ENCODE measurements around the gene REEP3. TPM values are rescaled to one million over a fixed set of nuclear protein-coding genes. Genes with fewer than 3 reads are reported as not detected.

The REEP3 gene
- total RNA-seq, 1 donor from 2014 or later = 9.7 TPM

- Mint-ChIP-seq H3K4me3 (no peak overlapping the region), H3K27ac (no peak overlapping the region), H3K9me3 (no peaks in the 10 kb centered on the region), H3K36me3 (ENCODE audit: low read depth) (peaks cover 7% of the 10 kb centered on the region), H3K27me3 (no peaks in the 10 kb centered on the region), H3K4me1 (peaks cover 31% of the 10 kb centered on the region)
- DNase-seq (no peak), ATAC-seq (ENCODE audit: low read depth) (no peak)
- no peak for TF ChIP-seq CTCF (IDR thresholded peaks at IDR 0.05)
- POLR2A ChIA-PET = no interaction called here
- CTCF ChIA-PET = no interaction called here
- intact Hi-C loops (cut with micrococcal nuclease) = no loop called here
These were observed 19.2 kb upstream of the REEP3 start for GRCh38 chr10:63501954-63502353.

- ATAC-seq (ENCODE audit: low read depth) (no peak), DNase-seq (no peak)
- H3K4me3 Mint-ChIP-seq = no peak overlapping the region
- TF ChIP-seq CTCF (IDR thresholded peaks at IDR 0.05) = no peak
- H3K9me3 Mint-ChIP-seq = no peaks in the 10 kb centered on the region
- no peak overlapping the region for H3K27ac Mint-ChIP-seq
- intact Hi-C loops (cut with micrococcal nuclease) = no loop called here
- no peaks in the 10 kb centered on the region for H3K27me3 Mint-ChIP-seq
- CTCF ChIA-PET = no interaction called here
- H3K4me1 Mint-ChIP-seq = peaks cover 22% of the 10 kb centered on the region
- H3K36me3 Mint-ChIP-seq (ENCODE audit: low read depth) = peaks cover 10% of the 10 kb centered on the region
- POLR2A ChIA-PET = no interaction called here
These were observed 18.4 kb upstream of the REEP3 start for GRCh38 chr10:63502832-63503231.

- TF ChIP-seq CTCF (IDR thresholded peaks at IDR 0.05) = no peak
- DNase-seq (no peak), ATAC-seq (ENCODE audit: low read depth) (no peak)
- CTCF ChIA-PET = no interaction called here
- Mint-ChIP-seq H3K27ac (no peak overlapping the region), H3K4me3 (no peak overlapping the region), H3K4me1 (peaks cover 24% of the 10 kb centered on the region), H3K27me3 (no peaks in the 10 kb centered on the region), H3K9me3 (no peaks in the 10 kb centered on the region), H3K36me3 (ENCODE audit: low read depth) (peaks cover 13% of the 10 kb centered on the region)
- POLR2A ChIA-PET = no interaction called here
- intact Hi-C loops (cut with micrococcal nuclease) = no loop called here
These were observed 17.8 kb upstream of the REEP3 start for GRCh38 chr10:63503395-63503794.

- ChIA-PET POLR2A (no interaction called here), CTCF (interaction anchor here (1.2 kb wide), 1 partner anchor 125 kb away, joined by 4 read pairs; no protein-coding TSS in a partner anchor)
- no peak for DNase-seq
- peaks cover 21% of the 10 kb centered on the region for H3K4me1 Mint-ChIP-seq
- no peak overlapping the region for H3K4me3 Mint-ChIP-seq
- TF ChIP-seq CTCF (IDR thresholded peaks at IDR 0.05) = no peak
- H3K36me3 Mint-ChIP-seq (ENCODE audit: low read depth) = peaks cover 13% of the 10 kb centered on the region
- no peak for ATAC-seq (ENCODE audit: low read depth)
- intact Hi-C loops (cut with micrococcal nuclease) = no loop called here
- no peaks in the 10 kb centered on the region for H3K9me3 Mint-ChIP-seq
- H3K27ac Mint-ChIP-seq = no peak overlapping the region
- H3K27me3 Mint-ChIP-seq = no peaks in the 10 kb centered on the region
These were observed 16.9 kb upstream of the REEP3 start for GRCh38 chr10:63504145-63504881.

- no peak for DNase-seq
- Mint-ChIP-seq H3K9me3 (no peaks in the 10 kb centered on the region), H3K4me1 (peaks cover 19% of the 10 kb centered on the region), H3K27me3 (no peaks in the 10 kb centered on the region), H3K27ac (no peak overlapping the region), H3K4me3 (no peak overlapping the region), H3K36me3 (ENCODE audit: low read depth) (peaks cover 10% of the 10 kb centered on the region)
- CTCF ChIA-PET = interaction anchor here (0.6 to 1.2 kb wide), 3 partner anchors 124 to 324 kb away, joined by 3 to 4 read pairs (median 4); no protein-coding TSS in a partner anchor
- intact Hi-C loops (cut with micrococcal nuclease) = no loop called here
- no peak for ATAC-seq (ENCODE audit: low read depth)
- no peak for TF ChIP-seq CTCF (IDR thresholded peaks at IDR 0.05)
- POLR2A ChIA-PET = no interaction called here
These were observed 15.6 kb upstream of the REEP3 start for GRCh38 chr10:63505562-63505961.

Data from activated B cell treated with CpG ODN at 0.5 μM for 24 hours (primary cell).